Measurements from ENCODE around the gene AOC2. TPM values are rescaled to one million over a fixed set of nuclear protein-coding genes. Genes with fewer than 3 reads are reported as not detected.

AOC2 gene
- total and polyA plus RNA-seq, 2 of the 13 experiments (the other 11 are each of a cell fraction or from before 2014, with no cell fraction given): 1.2 to 3.3 TPM

DNA sequence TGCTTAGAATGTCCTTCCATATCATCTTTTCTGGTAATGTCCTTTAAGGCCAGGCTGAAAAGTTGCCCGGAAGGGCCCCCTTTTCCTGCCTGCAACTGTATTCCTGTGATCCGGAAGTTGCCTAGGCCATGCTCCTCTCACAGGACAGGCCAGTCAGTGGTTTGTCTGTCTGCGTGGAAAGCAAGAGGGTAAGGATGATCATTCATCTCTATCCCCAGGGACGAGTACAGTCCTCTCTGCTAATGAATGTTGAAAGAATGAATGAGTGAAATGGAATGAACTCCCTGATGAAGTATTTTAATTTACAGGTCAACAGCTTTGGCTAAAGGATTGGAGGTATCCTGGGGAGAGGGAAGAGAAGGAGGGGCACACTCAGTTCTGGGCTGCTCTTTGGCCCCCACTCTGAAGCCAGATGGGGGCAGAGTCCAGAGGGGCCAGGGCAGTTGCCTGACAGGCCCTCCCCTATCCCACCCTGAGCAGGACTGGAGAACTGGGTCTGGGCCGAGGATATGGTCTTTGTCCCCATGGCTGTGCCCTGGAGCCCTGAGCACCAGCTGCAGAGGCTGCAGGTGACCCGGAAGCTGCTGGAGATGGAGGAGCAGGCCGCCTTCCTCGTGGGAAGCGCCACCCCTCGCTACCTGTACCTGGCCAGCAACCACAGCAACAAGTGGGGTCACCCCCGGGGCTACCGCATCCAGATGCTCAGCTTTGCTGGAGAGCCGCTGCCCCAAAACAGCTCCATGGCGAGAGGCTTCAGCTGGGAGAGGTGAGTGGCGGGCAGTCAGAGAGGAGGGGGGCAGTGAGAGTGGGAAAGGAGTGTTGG is 9.8 kb downstream of the AOC2 start (continued):
- TF ChIP-seq, protein P1, sequence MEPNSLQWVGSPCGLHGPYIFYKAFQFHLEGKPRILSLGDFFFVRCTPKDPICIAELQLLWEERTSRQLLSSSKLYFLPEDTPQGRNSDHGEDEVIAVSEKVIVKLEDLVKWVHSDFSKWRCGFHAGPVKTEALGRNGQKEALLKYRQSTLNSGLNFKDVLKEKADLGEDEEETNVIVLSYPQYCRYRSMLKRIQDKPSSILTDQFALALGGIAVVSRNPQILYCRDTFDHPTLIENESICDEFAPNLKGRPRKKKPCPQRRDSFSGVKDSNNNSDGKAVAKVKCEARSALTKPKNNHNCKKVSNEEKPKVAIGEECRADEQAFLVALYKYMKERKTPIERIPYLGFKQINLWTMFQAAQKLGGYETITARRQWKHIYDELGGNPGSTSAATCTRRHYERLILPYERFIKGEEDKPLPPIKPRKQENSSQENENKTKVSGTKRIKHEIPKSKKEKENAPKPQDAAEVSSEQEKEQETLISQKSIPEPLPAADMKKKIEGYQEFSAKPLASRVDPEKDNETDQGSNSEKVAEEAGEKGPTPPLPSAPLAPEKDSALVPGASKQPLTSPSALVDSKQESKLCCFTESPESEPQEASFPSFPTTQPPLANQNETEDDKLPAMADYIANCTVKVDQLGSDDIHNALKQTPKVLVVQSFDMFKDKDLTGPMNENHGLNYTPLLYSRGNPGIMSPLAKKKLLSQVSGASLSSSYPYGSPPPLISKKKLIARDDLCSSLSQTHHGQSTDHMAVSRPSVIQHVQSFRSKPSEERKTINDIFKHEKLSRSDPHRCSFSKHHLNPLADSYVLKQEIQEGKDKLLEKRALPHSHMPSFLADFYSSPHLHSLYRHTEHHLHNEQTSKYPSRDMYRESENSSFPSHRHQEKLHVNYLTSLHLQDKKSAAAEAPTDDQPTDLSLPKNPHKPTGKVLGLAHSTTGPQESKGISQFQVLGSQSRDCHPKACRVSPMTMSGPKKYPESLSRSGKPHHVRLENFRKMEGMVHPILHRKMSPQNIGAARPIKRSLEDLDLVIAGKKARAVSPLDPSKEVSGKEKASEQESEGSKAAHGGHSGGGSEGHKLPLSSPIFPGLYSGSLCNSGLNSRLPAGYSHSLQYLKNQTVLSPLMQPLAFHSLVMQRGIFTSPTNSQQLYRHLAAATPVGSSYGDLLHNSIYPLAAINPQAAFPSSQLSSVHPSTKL (CRISPR knock-in tag; IDR thresholded peaks at IDR 0.05): no peak
- peak; percentile 97 for TF ChIP-seq HNF4G (IDR thresholded peaks at IDR 0.05; ENCODE audit: borderline replicate concordance, low read depth, low read length)
- TF ChIP-seq HNF4G (CRISPR knock-in tag; IDR thresholded peaks at IDR 0.05; ENCODE audit: borderline replicate concordance, low read depth): peak; percentile 92
- TF ChIP-seq MAFG (CRISPR knock-in tag; IDR thresholded peaks at IDR 0.05): no peak
- no peak for TF ChIP-seq RBM22 (optimal IDR thresholded peaks at IDR 0.05; ENCODE audit: low read length)
- no peak for TF ChIP-seq ZNF749 (CRISPR knock-in tag; IDR thresholded peaks at IDR 0.05; ENCODE audit: borderline replicate concordance)
- TF ChIP-seq TGIF2 (CRISPR knock-in tag; IDR thresholded peaks at IDR 0.05): no peak
- TF ChIP-seq, protein P2, sequence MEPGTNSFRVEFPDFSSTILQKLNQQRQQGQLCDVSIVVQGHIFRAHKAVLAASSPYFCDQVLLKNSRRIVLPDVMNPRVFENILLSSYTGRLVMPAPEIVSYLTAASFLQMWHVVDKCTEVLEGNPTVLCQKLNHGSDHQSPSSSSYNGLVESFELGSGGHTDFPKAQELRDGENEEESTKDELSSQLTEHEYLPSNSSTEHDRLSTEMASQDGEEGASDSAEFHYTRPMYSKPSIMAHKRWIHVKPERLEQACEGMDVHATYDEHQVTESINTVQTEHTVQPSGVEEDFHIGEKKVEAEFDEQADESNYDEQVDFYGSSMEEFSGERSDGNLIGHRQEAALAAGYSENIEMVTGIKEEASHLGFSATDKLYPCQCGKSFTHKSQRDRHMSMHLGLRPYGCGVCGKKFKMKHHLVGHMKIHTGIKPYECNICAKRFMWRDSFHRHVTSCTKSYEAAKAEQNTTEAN (CRISPR knock-in tag; conservative IDR thresholded peaks at IDR 0.05): 0 out of 2 replicates have a peak, but pooled peaks have one; percentile 21
- TF ChIP-seq SAFB2 (CRISPR knock-in tag; IDR thresholded peaks at IDR 0.05; ENCODE audit: borderline replicate concordance, low read depth): peak; percentile 42; the same call in 1 of the 2 replicates
- TF ChIP-seq ZNF552 (CRISPR knock-in tag; IDR thresholded peaks at IDR 0.05; ENCODE audit: borderline replicate concordance): no peak
- TF ChIP-seq EP300 (IDR thresholded peaks at IDR 0.05; ENCODE audit: low read depth in 2 of 2, low read length in 2 of 2): peak; percentile 39 to 54; a peak in 3 of 4 replicates
- TF ChIP-seq EP300 (CRISPR knock-in tag; IDR thresholded peaks at IDR 0.05; ENCODE audit: borderline replicate concordance): no peak
- no peak for TF ChIP-seq TARDBP (CRISPR knock-in tag; IDR thresholded peaks at IDR 0.05)
- TF ChIP-seq ZNF75D (CRISPR knock-in tag; IDR thresholded peaks at IDR 0.05; ENCODE audit: borderline replicate concordance): no peak
- no peak for TF ChIP-seq ADNP (CRISPR knock-in tag; IDR thresholded peaks at IDR 0.05)
- TF ChIP-seq, protein P3, sequence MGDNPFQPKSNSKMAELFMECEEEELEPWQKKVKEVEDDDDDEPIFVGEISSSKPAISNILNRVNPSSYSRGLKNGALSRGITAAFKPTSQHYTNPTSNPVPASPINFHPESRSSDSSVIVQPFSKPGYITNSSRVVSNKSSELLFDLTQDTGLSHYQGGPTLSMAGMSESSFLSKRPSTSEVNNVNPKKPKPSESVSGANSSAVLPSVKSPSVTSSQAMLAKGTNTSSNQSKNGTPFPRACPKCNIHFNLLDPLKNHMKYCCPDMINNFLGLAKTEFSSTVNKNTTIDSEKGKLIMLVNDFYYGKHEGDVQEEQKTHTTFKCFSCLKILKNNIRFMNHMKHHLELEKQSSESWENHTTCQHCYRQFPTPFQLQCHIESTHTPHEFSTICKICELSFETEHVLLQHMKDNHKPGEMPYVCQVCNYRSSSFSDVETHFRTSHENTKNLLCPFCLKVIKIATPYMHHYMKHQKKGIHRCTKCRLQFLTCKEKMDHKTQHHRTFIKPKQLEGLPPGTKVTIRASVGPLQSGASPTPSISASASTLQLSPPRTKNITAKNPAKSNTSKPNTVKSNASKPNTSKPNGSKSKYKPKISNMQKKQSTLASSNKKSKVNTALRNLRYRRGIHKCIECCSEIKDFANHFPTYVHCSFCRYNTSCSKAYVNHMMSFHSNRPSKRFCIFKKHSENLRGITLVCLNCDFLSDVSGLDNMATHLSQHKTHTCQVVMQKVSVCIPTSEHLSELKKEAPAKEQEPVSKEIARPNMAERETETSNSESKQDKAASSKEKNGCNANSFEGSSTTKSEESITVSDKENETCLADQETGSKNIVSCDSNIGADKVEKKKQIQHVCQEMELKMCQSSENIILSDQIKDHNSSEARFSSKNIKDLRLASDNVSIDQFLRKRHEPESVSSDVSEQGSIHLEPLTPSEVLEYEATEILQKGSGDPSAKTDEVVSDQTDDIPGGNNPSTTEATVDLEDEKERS (CRISPR knock-in tag; IDR thresholded peaks at IDR 0.05): no peak
- TF ChIP-seq, protein P4, sequence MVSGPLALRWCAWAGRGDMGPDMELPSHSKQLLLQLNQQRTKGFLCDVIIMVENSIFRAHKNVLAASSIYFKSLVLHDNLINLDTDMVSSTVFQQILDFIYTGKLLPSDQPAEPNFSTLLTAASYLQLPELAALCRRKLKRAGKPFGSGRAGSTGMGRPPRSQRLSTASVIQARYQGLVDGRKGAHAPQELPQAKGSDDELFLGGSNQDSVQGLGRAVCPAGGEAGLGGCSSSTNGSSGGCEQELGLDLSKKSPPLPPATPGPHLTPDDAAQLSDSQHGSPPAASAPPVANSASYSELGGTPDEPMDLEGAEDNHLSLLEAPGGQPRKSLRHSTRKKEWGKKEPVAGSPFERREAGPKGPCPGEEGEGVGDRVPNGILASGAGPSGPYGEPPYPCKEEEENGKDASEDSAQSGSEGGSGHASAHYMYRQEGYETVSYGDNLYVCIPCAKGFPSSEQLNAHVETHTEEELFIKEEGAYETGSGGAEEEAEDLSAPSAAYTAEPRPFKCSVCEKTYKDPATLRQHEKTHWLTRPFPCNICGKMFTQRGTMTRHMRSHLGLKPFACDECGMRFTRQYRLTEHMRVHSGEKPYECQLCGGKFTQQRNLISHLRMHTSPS (CRISPR knock-in tag; IDR thresholded peaks at IDR 0.05; ENCODE audit: low read depth): 0 out of 2 replicates have a peak, but pooled peaks have one; percentile 61

Data from HepG2 (cell line).